ENCODE measurements around the gene ACOT11.

Gene ACOT11

GRCh38 chr1:54566438-54567141 lies 18.6 kb downstream of the ACOT11 start:
- DNase-seq: no peak

GRCh38 chr1:54567961-54568360 lies 19.9 kb downstream of the ACOT11 start:
- DNase-seq: no peak

- no peak for DNase-seq
Measured at GRCh38 chr1:54569339-54569738, 21.3 kb downstream of the ACOT11 start.

GRCh38 chr1:54570161-54570560 lies 22.1 kb downstream of the ACOT11 start:
- DNase-seq: no peak

- no peak for DNase-seq
Measured at GRCh38 chr1:54571326-54571725, 23.3 kb downstream of the ACOT11 start.

- no peak for DNase-seq
Measured at GRCh38 chr1:54571803-54572541, 23.9 kb downstream of the ACOT11 start.

- DNase-seq: no peak
Measured at GRCh38 chr1:54572542-54572850, 24.5 kb downstream of the ACOT11 start.

- no peak for DNase-seq
Measured at GRCh38 chr1:54574158-54574778, 26.2 kb downstream of the ACOT11 start.

- DNase-seq: no peak
Measured at GRCh38 chr1:54575161-54575560, 27.1 kb downstream of the ACOT11 start.

GRCh38 chr1:54575605-54576290 lies 27.7 kb downstream of the ACOT11 start:
- no peak for DNase-seq

GRCh38 chr1:54577612-54578011 lies 29.6 kb downstream of the ACOT11 start:
- no peak for DNase-seq

GRCh38 chr1:54579337-54579781 lies 31.3 kb downstream of the ACOT11 start:
- no peak for DNase-seq

GRCh38 chr1:54580856-54581550 lies 33.0 kb downstream of the ACOT11 start:
- no peak for DNase-seq

- no peak for DNase-seq
Measured at GRCh38 chr1:54581621-54582035, 33.6 kb downstream of the ACOT11 start.

- no peak for DNase-seq
Measured at GRCh38 chr1:54582566-54583306, 34.7 kb downstream of the ACOT11 start.

- no peak for DNase-seq
Measured at GRCh38 chr1:54583307-54583686, 35.3 kb downstream of the ACOT11 start.

GRCh38 chr1:54583871-54584270 lies 35.8 kb downstream of the ACOT11 start:
- DNase-seq: no peak

GRCh38 chr1:54584575-54584974 lies 36.5 kb downstream of the ACOT11 start:
- DNase-seq: no peak

- no peak for DNase-seq
Measured at GRCh38 chr1:54585181-54586066, 37.4 kb downstream of the ACOT11 start.

- no peak for DNase-seq
Measured at GRCh38 chr1:54588377-54588776, 40.3 kb downstream of the ACOT11 start.

GRCh38 chr1:54591127-54591756 lies 43.2 kb downstream of the ACOT11 start:
- no peak for DNase-seq
